ENCODE measurements around the gene CTNNBL1. TPM values are rescaled to one million over a fixed set of nuclear protein-coding genes. Genes with fewer than 3 reads are reported as not detected.

CTNNBL1 gene
- total and polyA plus RNA-seq, 2 experiments from 2014 or later = 36.3 to 68.7 TPM

DNA sequence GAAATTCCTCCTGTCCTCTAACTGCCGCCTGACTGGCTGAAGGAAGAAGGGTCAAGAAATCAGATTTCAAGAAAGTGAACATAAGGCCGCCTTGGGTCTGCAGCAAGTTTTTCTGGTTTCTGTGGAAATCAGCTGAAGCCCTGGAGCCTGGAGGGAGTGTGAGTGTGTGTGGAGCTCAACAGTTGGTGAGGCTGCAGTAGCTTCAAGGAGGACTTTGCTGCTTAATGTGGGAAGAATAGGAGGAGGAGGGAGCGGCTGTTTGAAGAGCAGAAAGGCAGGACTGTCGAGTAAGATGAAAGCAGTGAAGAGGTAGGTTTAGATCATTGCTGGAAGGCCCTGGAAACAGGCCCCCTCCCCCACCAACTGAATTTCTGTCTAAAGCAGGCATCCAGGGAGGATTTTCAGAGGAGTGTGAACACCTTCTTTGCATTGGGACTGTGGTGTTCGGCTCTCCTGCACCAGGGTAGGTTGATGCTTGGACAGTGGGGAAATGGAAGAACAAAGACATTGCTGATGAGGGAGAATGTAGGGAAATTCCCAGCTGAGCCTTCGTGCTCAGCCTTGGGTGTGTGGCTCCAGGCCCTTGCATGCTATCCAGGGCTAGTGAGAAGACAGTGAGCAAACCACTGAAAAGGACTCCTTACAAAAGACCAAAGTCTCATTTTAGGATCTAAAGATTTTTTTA is 129.6 kb downstream of the CTNNBL1 start (continued):
- TF ChIP-seq, protein P1, sequence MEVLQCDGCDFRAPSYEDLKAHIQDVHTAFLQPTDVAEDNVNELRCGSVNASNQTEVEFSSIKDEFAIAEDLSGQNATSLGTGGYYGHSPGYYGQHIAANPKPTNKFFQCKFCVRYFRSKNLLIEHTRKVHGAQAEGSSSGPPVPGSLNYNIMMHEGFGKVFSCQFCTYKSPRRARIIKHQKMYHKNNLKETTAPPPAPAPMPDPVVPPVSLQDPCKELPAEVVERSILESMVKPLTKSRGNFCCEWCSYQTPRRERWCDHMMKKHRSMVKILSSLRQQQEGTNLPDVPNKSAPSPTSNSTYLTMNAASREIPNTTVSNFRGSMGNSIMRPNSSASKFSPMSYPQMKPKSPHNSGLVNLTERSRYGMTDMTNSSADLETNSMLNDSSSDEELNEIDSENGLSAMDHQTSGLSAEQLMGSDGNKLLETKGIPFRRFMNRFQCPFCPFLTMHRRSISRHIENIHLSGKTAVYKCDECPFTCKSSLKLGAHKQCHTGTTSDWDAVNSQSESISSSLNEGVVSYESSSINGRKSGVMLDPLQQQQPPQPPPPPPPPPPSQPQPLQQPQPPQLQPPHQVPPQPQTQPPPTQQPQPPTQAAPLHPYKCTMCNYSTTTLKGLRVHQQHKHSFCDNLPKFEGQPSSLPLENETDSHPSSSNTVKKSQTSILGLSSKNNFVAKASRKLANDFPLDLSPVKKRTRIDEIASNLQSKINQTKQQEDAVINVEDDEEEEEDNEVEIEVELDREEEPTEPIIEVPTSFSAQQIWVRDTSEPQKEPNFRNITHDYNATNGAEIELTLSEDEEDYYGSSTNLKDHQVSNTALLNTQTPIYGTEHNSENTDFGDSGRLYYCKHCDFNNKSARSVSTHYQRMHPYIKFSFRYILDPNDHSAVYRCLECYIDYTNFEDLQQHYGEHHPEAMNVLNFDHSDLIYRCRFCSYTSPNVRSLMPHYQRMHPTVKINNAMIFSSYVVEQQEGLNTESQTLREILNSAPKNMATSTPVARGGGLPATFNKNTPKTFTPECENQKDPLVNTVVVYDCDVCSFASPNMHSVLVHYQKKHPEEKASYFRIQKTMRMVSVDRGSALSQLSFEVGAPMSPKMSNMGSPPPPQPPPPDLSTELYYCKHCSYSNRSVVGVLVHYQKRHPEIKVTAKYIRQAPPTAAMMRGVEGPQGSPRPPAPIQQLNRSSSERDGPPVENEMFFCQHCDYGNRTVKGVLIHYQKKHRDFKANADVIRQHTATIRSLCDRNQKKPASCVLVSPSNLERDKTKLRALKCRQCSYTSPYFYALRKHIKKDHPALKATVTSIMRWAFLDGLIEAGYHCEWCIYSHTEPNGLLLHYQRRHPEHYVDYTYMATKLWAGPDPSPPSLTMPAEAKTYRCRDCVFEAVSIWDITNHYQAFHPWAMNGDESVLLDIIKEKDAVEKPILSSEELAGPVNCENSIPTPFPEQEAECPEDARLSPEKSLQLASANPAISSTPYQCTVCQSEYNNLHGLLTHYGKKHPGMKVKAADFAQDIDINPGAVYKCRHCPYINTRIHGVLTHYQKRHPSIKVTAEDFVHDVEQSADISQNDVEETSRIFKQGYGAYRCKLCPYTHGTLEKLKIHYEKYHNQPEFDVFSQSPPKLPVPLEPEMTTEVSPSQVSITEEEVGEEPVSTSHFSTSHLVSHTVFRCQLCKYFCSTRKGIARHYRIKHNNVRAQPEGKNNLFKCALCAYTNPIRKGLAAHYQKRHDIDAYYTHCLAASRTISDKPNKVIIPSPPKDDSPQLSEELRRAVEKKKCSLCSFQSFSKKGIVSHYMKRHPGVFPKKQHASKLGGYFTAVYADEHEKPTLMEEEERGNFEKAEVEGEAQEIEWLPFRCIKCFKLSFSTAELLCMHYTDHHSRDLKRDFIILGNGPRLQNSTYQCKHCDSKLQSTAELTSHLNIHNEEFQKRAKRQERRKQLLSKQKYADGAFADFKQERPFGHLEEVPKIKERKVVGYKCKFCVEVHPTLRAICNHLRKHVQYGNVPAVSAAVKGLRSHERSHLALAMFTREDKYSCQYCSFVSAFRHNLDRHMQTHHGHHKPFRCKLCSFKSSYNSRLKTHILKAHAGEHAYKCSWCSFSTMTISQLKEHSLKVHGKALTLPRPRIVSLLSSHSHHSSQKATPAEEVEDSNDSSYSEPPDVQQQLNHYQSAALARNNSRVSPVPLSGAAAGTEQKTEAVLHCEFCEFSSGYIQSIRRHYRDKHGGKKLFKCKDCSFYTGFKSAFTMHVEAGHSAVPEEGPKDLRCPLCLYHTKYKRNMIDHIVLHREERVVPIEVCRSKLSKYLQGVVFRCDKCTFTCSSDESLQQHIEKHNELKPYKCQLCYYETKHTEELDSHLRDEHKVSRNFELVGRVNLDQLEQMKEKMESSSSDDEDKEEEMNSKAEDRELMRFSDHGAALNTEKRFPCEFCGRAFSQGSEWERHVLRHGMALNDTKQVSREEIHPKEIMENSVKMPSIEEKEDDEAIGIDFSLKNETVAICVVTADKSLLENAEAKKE (CRISPR knock-in tag; IDR thresholded peaks at IDR 0.05) = no peak
- TF ChIP-seq CREB1 (CRISPR knock-in tag; IDR thresholded peaks at IDR 0.05; ENCODE audit: low read depth) (no peak), NANOG (IDR thresholded peaks at IDR 0.05; ENCODE audit: borderline replicate concordance) (no peak), ZNF114 (CRISPR knock-in tag; IDR thresholded peaks at IDR 0.05) (no peak), EZH2phosphoT487 (IDR thresholded peaks at IDR 0.05; ENCODE audit: unreplicated experiment) (no peak), JUNB (IDR thresholded peaks at IDR 0.05; ENCODE audit: unreplicated experiment) (no peak)
- TF ChIP-seq, protein P2, sequence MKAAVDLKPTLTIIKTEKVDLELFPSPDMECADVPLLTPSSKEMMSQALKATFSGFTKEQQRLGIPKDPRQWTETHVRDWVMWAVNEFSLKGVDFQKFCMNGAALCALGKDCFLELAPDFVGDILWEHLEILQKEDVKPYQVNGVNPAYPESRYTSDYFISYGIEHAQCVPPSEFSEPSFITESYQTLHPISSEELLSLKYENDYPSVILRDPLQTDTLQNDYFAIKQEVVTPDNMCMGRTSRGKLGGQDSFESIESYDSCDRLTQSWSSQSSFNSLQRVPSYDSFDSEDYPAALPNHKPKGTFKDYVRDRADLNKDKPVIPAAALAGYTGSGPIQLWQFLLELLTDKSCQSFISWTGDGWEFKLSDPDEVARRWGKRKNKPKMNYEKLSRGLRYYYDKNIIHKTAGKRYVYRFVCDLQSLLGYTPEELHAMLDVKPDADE (IDR thresholded peaks at IDR 0.05) = no peak
- TF ChIP-seq, protein P3, sequence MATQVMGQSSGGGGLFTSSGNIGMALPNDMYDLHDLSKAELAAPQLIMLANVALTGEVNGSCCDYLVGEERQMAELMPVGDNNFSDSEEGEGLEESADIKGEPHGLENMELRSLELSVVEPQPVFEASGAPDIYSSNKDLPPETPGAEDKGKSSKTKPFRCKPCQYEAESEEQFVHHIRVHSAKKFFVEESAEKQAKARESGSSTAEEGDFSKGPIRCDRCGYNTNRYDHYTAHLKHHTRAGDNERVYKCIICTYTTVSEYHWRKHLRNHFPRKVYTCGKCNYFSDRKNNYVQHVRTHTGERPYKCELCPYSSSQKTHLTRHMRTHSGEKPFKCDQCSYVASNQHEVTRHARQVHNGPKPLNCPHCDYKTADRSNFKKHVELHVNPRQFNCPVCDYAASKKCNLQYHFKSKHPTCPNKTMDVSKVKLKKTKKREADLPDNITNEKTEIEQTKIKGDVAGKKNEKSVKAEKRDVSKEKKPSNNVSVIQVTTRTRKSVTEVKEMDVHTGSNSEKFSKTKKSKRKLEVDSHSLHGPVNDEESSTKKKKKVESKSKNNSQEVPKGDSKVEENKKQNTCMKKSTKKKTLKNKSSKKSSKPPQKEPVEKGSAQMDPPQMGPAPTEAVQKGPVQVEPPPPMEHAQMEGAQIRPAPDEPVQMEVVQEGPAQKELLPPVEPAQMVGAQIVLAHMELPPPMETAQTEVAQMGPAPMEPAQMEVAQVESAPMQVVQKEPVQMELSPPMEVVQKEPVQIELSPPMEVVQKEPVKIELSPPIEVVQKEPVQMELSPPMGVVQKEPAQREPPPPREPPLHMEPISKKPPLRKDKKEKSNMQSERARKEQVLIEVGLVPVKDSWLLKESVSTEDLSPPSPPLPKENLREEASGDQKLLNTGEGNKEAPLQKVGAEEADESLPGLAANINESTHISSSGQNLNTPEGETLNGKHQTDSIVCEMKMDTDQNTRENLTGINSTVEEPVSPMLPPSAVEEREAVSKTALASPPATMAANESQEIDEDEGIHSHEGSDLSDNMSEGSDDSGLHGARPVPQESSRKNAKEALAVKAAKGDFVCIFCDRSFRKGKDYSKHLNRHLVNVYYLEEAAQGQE (IDR thresholded peaks at IDR 0.05; ENCODE audit: unreplicated experiment) = no peak

Data from GM23338 (cell line).